GM21423 (cell line): ENCODE results near the gene EAPP.
"Not testable (repeated sequence)": the region's sequence is repeated elsewhere in the genome, so short reads cannot be mapped to it uniquely, and the experiment has no call there.

ENCODE experiments used
- ATAC-seq: cut with Tn5 transposase; IDR thresholded peaks from one replicate; pipeline ENCODE4 v1.9.1; 2021; ENCODE audit warnings: mild to moderate bottlenecking, moderate library complexity; ENCODE audit not compliant: unreplicated experiment

EAPP gene

GRCh38 chr14:34488528-34488927 is 51.0 kb downstream of the EAPP start:
- ATAC-seq: no peak

GRCh38 chr14:34484726-34485125 is 54.8 kb downstream of the EAPP start:
- ATAC-seq: no peak

- ATAC-seq: no peak
Observed at GRCh38 chr14:34482463-34482862, 57.0 kb downstream of the EAPP start.

GRCh38 chr14:34479694-34480093 is 59.8 kb downstream of the EAPP start:
- ATAC-seq: no peak

GRCh38 chr14:34478261-34478660 is 61.2 kb downstream of the EAPP start:
- no peak for ATAC-seq

GRCh38 chr14:34476036-34476435 is 63.5 kb downstream of the EAPP start:
- ATAC-seq: not testable (repeated sequence)

- no peak for ATAC-seq
Observed at GRCh38 chr14:34475163-34475562, 64.3 kb downstream of the EAPP start.

- no peak for ATAC-seq
Observed at GRCh38 chr14:34474187-34474679, 65.3 kb downstream of the EAPP start.

GRCh38 chr14:34472706-34473279 is 66.7 kb downstream of the EAPP start:
- ATAC-seq: no peak

GRCh38 chr14:34470319-34470718 is 69.2 kb downstream of the EAPP start:
- ATAC-seq: no peak

GRCh38 chr14:34466691-34467090 is 72.8 kb downstream of the EAPP start:
- no peak for ATAC-seq
